Fibroblast of villous mesenchyme (primary cell): ENCODE results near the gene ACMSD. TPM values are rescaled to one million over a fixed set of nuclear protein-coding genes. Genes with fewer than 3 reads are reported as not detected.

Experiments
- DNase-seq: peaks from one replicate; pipeline ENCODE4 v3.0.0-alpha.2; 2010; ENCODE audit warnings: low read depth
- H3K4me3 ChIP-seq: 2 replicates; pipeline ENCODE4 v1.5.1; 2011; ENCODE audit warnings: low read depth, mild to moderate bottlenecking, low read length
- CTCF ChIP-seq: IDR thresholded peaks from 2 replicates; pipeline ENCODE4 v1.5.1; 2012; ENCODE audit warnings: low read depth, mild to moderate bottlenecking, low read length; ENCODE audit not compliant: insufficient read depth
- small RNA-seq: library from RNA; depleted of rRNA; stranded (forward); fragments of <200 nt; gene quantifications from one replicate; pipeline ENCODE3, GENCODE V24; 2012
- total RNA-seq: library from RNA; depleted of rRNA; stranded (reverse); fragments of >200 nt; gene quantifications from 2 replicates; pipeline ENCODE4 v1.2.3, GENCODE V29; 2012

The ACMSD gene
- total RNA-seq, 1 donor = not detected

GRCh38 chr2:134946073-134946472 is 107.7 kb downstream of the ACMSD start:
- H3K4me3 ChIP-seq = no peak overlapping the region
- TF ChIP-seq CTCF = no peak
- DNase-seq = no peak

- TF ChIP-seq CTCF = no peak
These were observed 111.7 kb downstream of the ACMSD start for GRCh38 chr2:134949981-134950708.

GRCh38 chr2:134950886-134951285 is 112.5 kb downstream of the ACMSD start:
- TF ChIP-seq CTCF = no peak
- no peak overlapping the region for H3K4me3 ChIP-seq
- no peak for DNase-seq

More at GRCh38 chr2:134949981-134950708, 111.7 kb downstream of the ACMSD start:
- no peak overlapping the region for H3K4me3 ChIP-seq
- DNase-seq = no peak

Small RNA genes lying within 50 kb of the gene (small RNA-seq; reads per million reads assigned to genes)
- gene AC110620.1 (not detected), gene MIR5590 (not detected)

Other genes starting within 250 kb of the ACMSD start
- not detected in 2 replicates for gene TMEM163, start 119.6 kb upstream of the ACMSD start, total RNA-seq
- gene CCNT2, start 80.2 kb downstream of the ACMSD start, total RNA-seq = 20.6 and 28.9 TPM in 2 replicates
- not detected in 2 replicates for gene MAP3K19, start 208.8 kb downstream of the ACMSD start, total RNA-seq
- 73.4 and 100 TPM in 2 replicates for gene RAB3GAP1, start 213.7 kb downstream of the ACMSD start, total RNA-seq